ENCODE data around the gene TCF7L1. TPM values are rescaled to one million over a fixed set of nuclear protein-coding genes. Genes with fewer than 3 reads are reported as not detected.
"Not testable (repeated sequence)": the region's sequence is repeated elsewhere in the genome, so short reads cannot be mapped to it uniquely, and the experiment has no call there.

The TCF7L1 gene
- polyA plus RNA-seq (ENCODE audit: insufficient read length in 10 of 10), result 10 to 100 TPM; 31.2 to 48.0 (median 36.8) TPM
- long read RNA-seq, donor 1, partial matches to known transcripts, result 0 of 4 reads
- long read RNA-seq, donor 1, other reads (novel, unspliced or antisense), result 0 of 4 reads
- long read RNA-seq, donor 2, partial matches to known transcripts, result 0 of 4 reads
- long read RNA-seq, donor 2, other reads (novel, unspliced or antisense), result 0 of 4 reads
- long read RNA-seq, donor 3, result 0 reads
- long read RNA-seq, donor 4, partial matches to known transcripts, result 0 of 4 reads
- long read RNA-seq, donor 4, other reads (novel, unspliced or antisense), result 0 of 4 reads
- long read RNA-seq, donor 5, partial matches to known transcripts, result 25 of 29 reads
- long read RNA-seq, donor 5, other reads (novel, unspliced or antisense), result 0 of 29 reads
- long read RNA-seq, donor 6, partial matches to known transcripts, result 5 of 7 reads
- long read RNA-seq, donor 6, other reads (novel, unspliced or antisense), result 0 of 7 reads
- long read RNA-seq, donor 7, transcript TCF7L1-201 (12 exons, 2,968 nt), result major isoform, 8 of 34 reads
- long read RNA-seq, donor 7, partial matches to known transcripts, result 26 of 34 reads
- long read RNA-seq, donor 7, other reads (novel, unspliced or antisense), result 0 of 34 reads
- long read RNA-seq, donor 8, partial matches to known transcripts, result 28 of 28 reads
- long read RNA-seq, donor 8, other reads (novel, unspliced or antisense), result 0 of 28 reads
- long read RNA-seq, donor 9, partial matches to known transcripts, result 5 of 5 reads
- long read RNA-seq, donor 9, other reads (novel, unspliced or antisense), result 0 of 5 reads

DNA sequence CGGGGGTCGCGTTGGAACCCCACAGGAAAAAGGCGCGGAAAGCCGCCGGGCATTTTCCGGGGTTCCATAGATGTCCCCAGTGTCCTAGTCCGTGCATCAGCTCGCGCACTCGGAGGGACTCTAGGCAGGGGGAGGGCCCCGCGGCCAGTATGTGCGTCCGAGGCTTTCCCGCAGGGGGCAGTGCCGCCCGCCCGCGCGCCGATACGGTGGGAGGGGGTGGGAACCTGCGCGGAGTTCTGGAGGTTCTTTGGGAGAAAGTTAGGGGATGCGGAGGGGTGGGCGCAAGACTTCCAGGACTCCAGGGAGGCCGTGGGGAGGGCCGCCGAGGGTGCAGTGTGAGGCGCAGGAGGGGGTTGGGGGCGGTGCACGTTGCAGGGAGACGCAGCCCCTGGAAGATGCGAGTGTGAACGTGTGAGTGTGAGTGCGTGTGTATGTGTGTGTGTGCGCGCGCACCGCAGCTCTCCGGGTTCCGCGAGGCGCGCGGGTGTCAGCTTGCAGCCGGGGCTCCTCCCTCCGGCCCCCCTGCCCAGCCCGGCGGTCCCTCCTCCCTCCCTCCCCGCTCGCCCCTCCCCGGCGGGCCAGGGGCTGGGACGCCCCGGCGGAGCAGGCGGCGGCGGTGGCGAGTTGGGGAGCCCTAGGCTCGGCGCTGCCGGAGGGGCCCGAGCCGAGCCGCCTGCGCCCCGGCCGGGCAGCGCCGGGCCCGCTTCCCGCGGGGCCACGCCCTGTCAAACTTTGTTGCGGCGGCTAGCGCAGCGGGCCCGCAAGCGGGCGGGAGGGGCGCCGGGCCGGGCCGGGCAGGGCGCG, at the start of gene TCF7L1:
TCF7L1 (plus strand) TSS at position 559 of the 804 bp plus-strand sequence. CDS start 293 bp downstream, outside the sequence.
- DNase-seq, result peak; percentile 91 to 98 (median 96)

GRCh38 chr2:85085563-85085962, 47.6 kb upstream of the TCF7L1 start:
- DNase-seq, result no peak

GRCh38 chr2:85087541-85087940, 45.7 kb upstream of the TCF7L1 start:
- DNase-seq, result no peak

GRCh38 chr2:85088921-85089320, 44.3 kb upstream of the TCF7L1 start:
- no peak for DNase-seq

- peak; percentile 21 to 84 (median 55) for DNase-seq
These were observed 43.6 kb upstream of the TCF7L1 start for GRCh38 chr2:85089585-85089984.

DNA sequence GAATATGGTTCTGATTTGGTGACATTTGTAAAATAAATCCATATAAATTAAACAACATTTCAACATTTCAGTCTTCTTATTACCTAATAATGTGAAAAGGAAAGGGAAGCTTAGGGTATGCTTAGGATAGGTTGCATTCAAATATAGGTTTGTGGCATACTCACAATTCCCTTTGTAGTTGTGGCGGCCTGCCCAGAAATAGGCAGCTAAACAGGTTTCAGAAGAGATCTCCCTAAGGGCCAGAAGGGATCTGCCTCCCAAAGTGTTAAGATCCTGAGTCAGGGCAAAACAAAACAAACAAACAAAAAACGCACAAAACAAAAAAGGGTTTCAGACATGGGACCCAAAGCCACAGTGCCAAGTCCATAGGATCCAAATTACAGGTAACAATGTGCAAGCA, 41.4 kb upstream of the TCF7L1 start:
- no peak for DNase-seq

DNA sequence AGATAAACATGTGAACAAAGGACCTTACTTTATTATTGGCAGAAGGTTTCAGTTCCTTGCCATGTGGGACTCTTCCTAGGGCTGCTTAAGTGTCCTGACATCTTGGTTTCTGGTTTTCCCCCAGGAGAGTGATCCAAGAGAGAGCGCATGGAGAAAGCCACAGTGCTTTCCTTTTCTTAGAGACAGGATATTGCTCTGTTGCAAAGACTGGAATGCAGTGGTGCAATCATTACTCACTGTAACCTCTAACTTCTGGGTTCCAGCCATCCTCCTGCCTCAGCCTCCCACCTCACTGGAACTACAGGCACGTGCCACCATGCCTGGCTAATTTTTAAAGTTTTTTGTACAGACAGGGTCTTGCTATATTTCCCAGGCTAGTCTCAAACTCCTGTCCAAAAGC, 38.1 kb upstream of the TCF7L1 start:
- DNase-seq, result no peak

- no peak for DNase-seq
These were observed 36.6 kb upstream of the TCF7L1 start for GRCh38 chr2:85096616-85097015.

GRCh38 chr2:85104228-85104627, 29.0 kb upstream of the TCF7L1 start:
- DNase-seq, result no peak

DNA sequence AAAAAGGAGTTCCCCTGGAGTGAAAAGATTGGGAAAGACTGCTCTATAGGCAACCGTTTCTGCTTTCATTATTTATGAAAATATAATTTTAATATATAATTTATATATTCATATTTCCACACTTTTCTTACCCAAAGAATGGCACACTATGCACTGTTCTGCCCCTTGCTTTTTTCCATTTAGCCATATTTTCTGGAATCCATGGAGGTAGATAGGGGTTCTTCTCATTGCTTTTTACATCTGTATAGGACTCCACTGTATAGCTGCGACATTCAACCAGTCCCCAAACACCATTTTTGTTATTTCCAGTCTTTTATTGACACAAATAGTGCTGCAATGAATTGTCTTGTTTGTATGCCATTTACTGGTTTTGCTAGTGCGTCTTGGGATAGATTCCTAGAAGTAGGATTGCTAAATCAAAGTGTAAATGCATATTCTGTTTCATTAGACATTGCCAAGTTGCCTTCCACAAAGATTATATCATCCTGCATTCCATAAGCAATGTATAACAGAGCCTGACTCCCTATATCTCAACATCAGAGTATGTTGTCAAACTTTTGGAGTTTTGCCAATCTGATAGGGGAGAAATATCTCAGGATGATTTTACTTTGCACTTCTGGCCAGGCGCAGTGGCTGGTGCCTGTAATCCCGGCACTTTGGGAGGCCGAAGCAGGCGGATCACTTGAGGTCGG, 26.6 kb upstream of the TCF7L1 start:
- peak in 2 of 3 donors; percentile 52 to 74 for DNase-seq

GRCh38 chr2:85110991-85111560, 22.1 kb upstream of the TCF7L1 start:
- peak in 1 of 3 donors; percentile 22 for DNase-seq

GRCh38 chr2:85111819-85112281, 21.3 kb upstream of the TCF7L1 start:
- no peak for DNase-seq

DNA sequence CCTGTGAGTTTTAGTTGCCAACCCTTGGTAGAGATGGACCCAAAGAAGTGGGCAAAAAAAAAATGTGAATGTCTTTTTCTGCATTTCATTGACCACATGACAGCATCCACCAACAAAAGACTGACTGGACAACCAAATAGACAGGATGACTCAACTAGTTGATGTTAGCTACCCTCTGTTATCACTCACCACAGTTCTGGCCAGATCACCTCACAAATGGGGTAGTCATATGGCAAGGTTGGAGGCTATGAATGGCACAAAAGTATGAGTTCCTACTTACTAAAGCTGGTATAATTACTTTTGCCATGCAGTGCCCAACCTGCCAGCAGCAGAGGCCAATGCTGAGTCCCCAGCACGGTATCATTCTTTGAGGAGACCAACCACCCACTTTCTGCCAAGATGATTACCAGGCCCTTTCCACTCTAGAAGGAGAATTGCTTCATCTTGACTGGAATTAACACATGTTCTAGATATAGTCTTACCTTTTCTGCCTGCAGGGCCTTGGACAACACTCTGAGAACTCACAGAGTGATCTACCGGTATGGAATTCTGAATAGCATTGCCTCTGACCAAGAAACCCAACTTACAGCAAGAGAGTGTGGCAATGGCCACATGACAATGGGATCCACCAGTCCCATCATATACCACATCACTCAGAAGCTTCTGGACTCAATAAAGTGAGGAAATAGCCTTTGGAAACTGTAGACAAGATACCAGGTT, 20.1 kb upstream of the TCF7L1 start:
- no peak for DNase-seq

DNA sequence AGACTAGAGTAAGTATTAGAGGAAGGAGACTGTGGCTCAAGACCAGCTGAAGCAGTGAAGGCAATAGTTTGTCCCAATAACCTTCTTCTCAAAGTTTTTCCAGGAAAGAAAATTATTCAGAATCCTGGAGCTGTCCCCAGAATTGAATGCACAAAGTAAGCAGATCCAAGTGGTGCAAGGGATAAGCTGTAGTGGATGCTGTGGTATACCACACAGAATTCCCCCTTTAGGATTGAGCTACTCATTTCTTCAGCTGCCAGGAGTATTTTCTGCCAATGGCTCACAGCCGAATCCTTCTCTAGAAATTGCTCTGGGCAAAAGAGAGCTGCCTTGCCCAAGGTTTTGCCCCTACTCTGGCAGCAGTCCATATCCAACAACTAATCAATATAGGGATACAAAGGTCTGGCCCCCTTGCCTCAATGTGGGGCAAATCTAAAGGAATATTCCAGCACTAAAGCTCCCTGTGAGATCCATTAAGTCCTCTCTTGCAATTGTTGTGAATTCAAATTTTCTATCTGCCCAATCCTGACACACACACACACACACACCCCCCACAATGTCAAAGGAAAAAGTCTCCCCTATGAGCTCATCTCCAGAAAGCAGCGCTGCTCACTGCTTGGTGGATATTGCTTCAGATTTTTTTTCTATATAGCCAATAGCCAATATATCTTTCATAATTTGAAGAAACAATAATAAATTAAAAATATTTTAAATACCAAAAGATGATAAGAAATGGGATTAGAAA, 18.4 kb upstream of the TCF7L1 start:
- DNase-seq, result no peak

DNA sequence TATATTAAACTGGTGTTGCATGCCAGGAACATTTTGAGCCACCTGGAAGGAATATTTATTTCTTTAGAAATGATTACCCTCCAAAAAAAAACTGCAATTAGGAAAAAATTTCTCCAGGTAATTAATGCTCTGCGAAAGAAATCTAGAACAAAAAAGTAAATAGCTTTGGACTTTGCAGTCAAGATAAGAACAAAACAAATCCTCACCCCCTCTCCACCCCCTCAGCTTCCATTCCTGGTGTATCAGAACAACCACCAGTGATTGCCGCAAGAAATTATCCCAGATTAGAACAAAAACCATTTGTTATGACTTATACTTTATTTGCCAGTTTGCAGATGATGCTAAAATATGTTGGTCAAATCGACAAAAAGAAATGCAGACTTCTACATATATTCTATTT, 17.0 kb upstream of the TCF7L1 start:
- no peak for DNase-seq

DNA sequence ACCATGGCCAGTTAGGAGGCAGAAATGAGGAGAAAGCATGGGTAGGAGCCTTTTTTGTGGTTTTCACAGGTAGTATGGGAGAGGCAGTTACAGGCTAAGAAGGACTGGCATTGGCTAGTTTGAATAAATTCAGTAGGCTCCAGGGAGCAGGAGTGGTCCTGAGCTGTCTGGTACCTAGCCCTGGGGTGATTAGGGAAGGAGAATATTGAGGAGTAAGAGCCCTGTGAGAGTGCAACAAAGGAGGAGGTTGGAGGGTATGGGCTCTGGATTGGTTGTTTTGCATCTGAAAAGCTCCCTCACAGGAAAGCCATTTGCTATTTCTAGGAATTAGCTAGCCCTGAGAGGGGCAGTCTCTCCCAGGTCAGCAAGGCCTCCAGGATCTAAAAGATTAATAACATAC, 13.3 kb upstream of the TCF7L1 start:
- DNase-seq, result no peak

DNA sequence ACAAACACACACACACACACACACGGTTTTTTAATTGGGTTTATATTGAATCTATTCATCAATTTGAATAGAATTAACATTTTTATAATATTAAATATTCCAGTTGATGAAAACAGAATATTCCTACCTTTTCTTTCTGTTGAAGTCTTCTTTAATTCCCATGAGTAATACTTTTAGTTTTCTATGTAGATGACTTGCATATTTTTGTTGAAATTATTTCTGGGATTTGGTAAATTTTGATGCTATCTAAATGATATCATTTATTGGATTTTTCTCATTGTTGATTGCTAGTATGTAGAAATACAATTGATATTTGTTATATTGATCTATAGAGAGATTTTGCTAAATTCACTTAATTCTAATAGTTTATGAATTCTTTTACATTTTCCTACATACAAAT, 12.8 kb upstream of the TCF7L1 start:
- no peak for DNase-seq

GRCh38 chr2:85126462-85126861, 6.7 kb upstream of the TCF7L1 start:
- not testable (repeated sequence) for DNase-seq

DNA sequence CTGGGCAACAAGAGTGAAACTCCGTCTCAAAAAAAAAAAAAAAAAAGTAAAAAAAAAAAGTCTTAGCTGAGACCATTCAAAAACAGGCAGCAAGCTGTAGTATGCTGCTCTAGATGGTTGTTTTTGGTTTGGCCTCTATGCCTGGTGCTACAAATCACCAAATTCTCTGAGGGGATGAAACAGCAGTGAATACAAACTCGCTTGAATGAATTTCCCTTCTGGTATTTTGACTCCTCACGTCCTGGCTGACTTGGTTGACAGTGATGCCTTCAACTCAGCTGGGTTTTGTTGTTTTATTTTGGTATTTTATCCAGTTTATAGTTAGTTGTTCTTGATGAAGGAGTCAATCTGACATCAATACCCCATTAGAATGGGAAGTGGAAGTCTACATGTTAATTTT, 3.3 kb upstream of the TCF7L1 start:
- DNase-seq, result no peak

- no peak for DNase-seq
These were observed 2.8 kb upstream of the TCF7L1 start for GRCh38 chr2:85130407-85130806.
